HG03439 (cell line): Measurements from ENCODE around the gene ALDOA.
"Not testable (repeated sequence)": the region's sequence is repeated elsewhere in the genome, so short reads cannot be mapped to it uniquely, and the experiment has no call there.

Source experiments
- ATAC-seq: cut with Tn5 transposase; IDR thresholded peaks from one replicate; pipeline ENCODE4 v1.9.1; 2021; ENCODE audit warnings: mild to moderate bottlenecking, moderate library complexity; ENCODE audit not compliant: unreplicated experiment

The ALDOA gene

GRCh38 chr16:30040690-30041089 lies 24.9 kb upstream of the ALDOA start:
- ATAC-seq = not testable (repeated sequence)

GRCh38 chr16:30041841-30042240 lies 23.7 kb upstream of the ALDOA start:
- ATAC-seq = no peak

GRCh38 chr16:30046178-30046577 lies 19.4 kb upstream of the ALDOA start:
- no peak for ATAC-seq

GRCh38 chr16:30046588-30046987 lies 19.0 kb upstream of the ALDOA start:
- ATAC-seq = no peak

- ATAC-seq = no peak
Measured at GRCh38 chr16:30049871-30050270, 15.7 kb upstream of the ALDOA start.

- no peak for ATAC-seq
Measured at GRCh38 chr16:30051518-30051917, 14.0 kb upstream of the ALDOA start.

- ATAC-seq = peak; percentile 68
Measured at GRCh38 chr16:30052671-30053372, 12.7 kb upstream of the ALDOA start.

GRCh38 chr16:30053376-30054015 lies 12.1 kb upstream of the ALDOA start:
- ATAC-seq = no peak

- no peak for ATAC-seq
Measured at GRCh38 chr16:30054451-30054850, 11.1 kb upstream of the ALDOA start.

GRCh38 chr16:30054959-30055553 lies 10.5 kb upstream of the ALDOA start:
- no peak for ATAC-seq

GRCh38 chr16:30060346-30060745 lies 5.2 kb upstream of the ALDOA start:
- ATAC-seq = no peak

- ATAC-seq = no peak
Measured at GRCh38 chr16:30060836-30061554, 4.6 kb upstream of the ALDOA start.

GRCh38 chr16:30063278-30063892 lies 2.2 kb upstream of the ALDOA start:
- no peak for ATAC-seq

- peak; percentile 35 for ATAC-seq
Measured at GRCh38 chr16:30063893-30064728, 1.4 kb upstream of the ALDOA start.

GRCh38 chr16:30064729-30065101 lies 845 bp upstream of the ALDOA start:
- ATAC-seq = no peak

GRCh38 chr16:30065943-30066760 lies 592 bp downstream of the ALDOA start:
- no peak for ATAC-seq

- ATAC-seq = no peak
Measured at GRCh38 chr16:30066761-30067583, 1.4 kb downstream of the ALDOA start.

- no peak for ATAC-seq
Measured at GRCh38 chr16:30067584-30067916, 2.0 kb downstream of the ALDOA start.

GRCh38 chr16:30068333-30068732 lies 2.8 kb downstream of the ALDOA start:
- no peak for ATAC-seq
